Measurements from ENCODE around the gene SMPD3.
A peak's percentile ranks its signal among the peaks of the same experiment; 100 is the strongest.
"Not testable (repeated sequence)": the region's sequence is repeated elsewhere in the genome, so short reads cannot be mapped to it uniquely, and the experiment has no call there.

Gene SMPD3

DNA sequence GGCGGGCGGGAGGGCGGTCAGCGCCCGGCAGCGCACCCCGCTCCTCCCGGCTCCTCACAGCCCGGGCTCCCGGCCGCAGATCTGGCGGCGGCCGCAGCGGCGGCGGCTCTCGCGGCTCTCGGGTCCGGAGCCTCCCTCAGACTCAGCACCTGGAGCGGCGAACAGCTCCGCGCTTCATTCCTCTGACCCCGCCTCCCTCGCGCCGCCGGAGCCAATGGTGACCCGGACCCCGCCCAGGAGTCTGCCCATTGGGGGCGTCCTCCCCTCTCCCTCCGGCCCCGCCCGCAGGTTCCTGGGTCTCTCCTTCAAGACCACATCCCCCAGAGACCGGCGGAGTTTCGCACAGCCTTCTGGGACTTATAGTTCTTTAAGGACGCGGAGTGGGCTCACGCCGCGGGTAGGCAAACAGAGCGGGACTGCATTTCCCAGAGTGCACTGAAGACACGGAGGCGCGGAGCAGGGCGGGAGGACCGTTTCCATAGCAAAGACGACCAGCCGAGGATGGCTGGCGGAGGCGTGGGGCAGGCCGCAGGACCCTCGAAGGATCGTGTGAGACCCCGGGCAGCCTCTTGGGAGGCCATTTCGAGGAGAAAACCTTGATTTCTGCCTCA is at the start of gene SMPD3:
SMPD3 (minus strand) TSS at position 149 of the 611 bp plus-strand sequence. CDS start 76,327 bp downstream, outside the sequence.
- DNase-seq: peak; percentile 99
- Mint-ChIP-seq H3K27ac (peak within 1 kb of the TSS; percentile 72), H3K36me3 (no peaks in the 10 kb centered on the region), H3K27me3 (peaks cover 61% of the 10 kb centered on the region), H3K9me3 (no peaks in the 10 kb centered on the region), H3K4me3 (peak within 1 kb of the TSS; percentile 65), H3K4me1 (peaks cover 18% of the 10 kb centered on the region)
- CTCF ChIA-PET: interaction anchor here (0.6 kb wide), 1 partner anchor 675 kb away, joined by 3 read pairs; no protein-coding TSS in a partner anchor

DNA sequence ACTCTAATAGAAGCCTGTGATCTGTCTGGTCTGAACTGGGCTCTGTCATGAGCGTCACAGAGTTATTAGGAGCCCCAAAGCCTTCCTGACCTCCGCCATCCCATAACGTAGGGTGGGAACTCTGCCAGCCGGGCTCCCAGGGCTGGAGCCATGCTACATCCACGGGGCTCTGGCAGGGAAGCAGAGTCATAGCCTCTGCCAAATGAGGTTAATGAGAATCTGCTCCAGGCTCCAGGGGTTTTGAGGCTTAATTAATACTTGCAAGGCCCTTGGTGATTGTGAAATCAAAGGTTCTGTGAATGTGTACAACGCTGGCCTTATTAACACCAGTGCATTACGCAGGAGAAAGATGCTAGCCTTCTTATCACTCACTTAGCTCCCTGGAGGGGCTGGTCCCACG is 48.4 kb upstream of the SMPD3 start:
- CTCF ChIA-PET: no interaction called here
- no peak overlapping the region for H3K27ac Mint-ChIP-seq
- H3K4me3 Mint-ChIP-seq: no peak overlapping the region
- H3K27me3 Mint-ChIP-seq: peaks cover 29% of the 10 kb centered on the region
- DNase-seq: no peak
- H3K4me1 Mint-ChIP-seq: no peaks in the 10 kb centered on the region
- no peaks in the 10 kb centered on the region for H3K9me3 Mint-ChIP-seq
- H3K36me3 Mint-ChIP-seq: no peaks in the 10 kb centered on the region

DNA sequence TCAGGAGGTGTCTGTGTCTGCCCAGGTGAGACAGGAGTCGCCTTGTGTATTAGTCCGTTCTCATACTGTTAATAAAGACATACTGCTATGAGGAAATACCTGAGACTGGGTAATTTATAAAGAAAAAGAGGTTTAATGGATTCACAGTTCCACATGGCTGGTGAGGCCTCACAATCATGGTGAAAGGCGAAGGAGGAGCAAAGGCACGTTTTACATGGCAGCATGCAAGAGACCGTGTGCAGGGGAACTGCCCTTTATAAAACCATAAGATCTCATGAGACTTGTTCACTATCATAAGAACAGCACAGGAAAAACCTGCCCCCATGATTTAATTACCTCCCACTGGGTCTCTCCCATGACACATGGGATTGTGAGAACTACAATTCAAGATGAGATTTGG is 46.0 kb upstream of the SMPD3 start:
- H3K4me1 Mint-ChIP-seq, H3K36me3 Mint-ChIP-seq, DNase-seq, H3K4me3 Mint-ChIP-seq, H3K27ac Mint-ChIP-seq, H3K9me3 Mint-ChIP-seq: not testable (repeated sequence)
- CTCF ChIA-PET: interaction anchor here (0.7 kb wide), 1 partner anchor 121 kb away, joined by 3 read pairs; no protein-coding TSS in a partner anchor
- peaks cover 25% of the 10 kb centered on the region for H3K27me3 Mint-ChIP-seq

DNA sequence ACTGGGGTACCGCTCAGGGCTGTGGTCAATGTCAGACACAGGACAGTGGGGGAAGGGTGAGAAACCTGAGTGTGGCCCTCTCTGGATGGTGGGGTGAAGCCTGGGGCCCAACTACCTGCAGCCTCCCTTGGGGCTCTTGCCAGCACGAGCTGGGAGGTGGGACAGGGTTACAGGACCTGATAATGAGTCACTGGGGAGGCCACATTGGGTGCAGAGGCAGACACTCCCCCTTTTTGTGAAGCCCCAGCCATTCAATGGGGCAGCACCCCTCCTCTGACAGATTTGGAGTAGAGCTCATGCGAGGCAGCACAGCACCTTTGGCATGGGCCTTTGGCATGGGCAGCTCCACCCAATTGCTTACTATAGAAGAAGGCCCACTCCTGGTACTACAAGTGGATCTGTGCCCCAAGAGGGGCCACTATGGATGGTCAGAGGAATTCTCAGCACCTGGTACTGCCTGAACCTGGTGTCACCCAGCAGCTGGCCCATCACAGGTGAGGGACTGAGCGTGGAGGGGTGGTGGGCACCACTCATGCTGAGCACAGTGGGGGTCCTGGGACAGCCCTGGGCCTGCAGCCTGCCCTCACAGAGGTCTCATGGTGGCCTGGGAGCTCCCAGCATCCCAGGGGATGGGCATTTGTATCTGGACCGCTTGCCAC is 45.2 kb upstream of the SMPD3 start:
- no peaks in the 10 kb centered on the region for H3K4me1 Mint-ChIP-seq
- DNase-seq: no peak
- no peak overlapping the region for H3K27ac Mint-ChIP-seq
- CTCF ChIA-PET: interaction anchor here (0.6 kb wide), 1 partner anchor 154 kb away, joined by 3 read pairs; no protein-coding TSS in a partner anchor
- no peaks in the 10 kb centered on the region for H3K9me3 Mint-ChIP-seq
- no peak overlapping the region for H3K4me3 Mint-ChIP-seq
- peaks cover 26% of the 10 kb centered on the region for H3K27me3 Mint-ChIP-seq
- H3K36me3 Mint-ChIP-seq: no peaks in the 10 kb centered on the region

DNA sequence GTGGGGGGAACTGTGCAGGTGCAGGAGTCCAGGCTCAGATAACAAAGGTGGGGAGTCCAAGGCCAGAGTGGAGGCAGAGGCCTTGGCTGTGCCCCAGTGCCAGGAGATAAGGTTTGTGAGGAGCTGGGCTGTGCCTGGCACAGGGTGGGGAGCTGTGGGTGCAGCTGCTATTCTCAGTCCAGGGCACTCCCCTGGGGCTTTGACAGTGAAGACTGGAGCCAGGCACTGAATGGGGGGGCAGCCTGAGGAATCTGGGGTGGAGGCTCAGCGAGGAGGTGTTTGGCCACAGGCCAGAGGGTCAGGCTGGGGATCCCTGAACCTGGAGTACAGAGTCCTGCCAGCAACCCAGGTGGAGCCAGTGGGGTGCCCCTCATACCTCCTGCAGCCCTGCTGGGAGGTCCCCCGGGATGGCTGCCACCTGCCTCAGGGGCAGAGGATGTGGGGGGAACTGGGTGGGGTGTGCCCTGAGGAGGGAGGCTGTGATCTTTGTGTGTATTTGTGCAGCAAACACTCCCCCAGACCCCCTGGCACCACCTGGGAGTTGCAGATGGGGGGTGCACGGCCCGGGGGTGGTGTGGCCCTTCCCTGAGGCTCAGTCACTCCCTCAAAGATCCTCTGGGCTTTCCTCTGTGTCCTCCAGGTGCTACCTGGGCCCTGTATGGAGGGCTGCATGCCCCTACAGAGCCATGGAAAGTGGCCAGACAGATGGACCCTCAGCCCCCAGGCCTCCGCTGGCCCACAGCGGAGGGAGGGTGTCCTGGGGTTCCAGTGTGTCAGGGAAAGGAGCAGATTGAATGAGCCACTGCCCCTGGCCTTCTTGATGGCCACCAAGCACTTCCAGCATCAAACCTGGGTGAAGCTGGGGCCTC is 44.5 kb upstream of the SMPD3 start:
- Mint-ChIP-seq H3K4me3 (no peak overlapping the region), H3K4me1 (no peaks in the 10 kb centered on the region), H3K9me3 (no peaks in the 10 kb centered on the region), H3K27ac (no peak overlapping the region), H3K36me3 (no peaks in the 10 kb centered on the region), H3K27me3 (peaks cover 31% of the 10 kb centered on the region)
- DNase-seq: no peak
- CTCF ChIA-PET: no interaction called here

DNA sequence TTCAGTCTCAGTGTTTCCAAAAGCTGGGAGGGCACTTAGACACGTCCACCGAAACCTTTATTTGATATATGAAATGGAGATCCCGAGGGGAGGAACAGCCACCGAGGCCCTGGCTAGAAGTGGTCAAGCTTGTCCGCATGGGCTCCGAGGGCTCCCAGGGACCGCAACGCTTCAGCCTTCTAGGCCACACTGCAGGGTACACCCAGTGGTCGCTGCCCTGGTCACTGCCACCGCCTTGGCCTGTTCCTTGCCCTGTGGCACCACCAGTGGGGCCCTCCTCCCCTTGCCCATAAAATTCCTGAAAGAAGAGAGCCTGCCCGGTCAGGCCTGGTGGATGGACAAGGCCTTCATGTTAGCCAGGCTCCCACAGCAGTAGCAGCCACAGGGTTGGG is 43.8 kb upstream of the SMPD3 start:
- no peak overlapping the region for H3K27ac Mint-ChIP-seq
- no peak overlapping the region for H3K4me3 Mint-ChIP-seq
- peaks cover 32% of the 10 kb centered on the region for H3K27me3 Mint-ChIP-seq
- no peak for DNase-seq
- CTCF ChIA-PET: no interaction called here
- no peaks in the 10 kb centered on the region for H3K9me3 Mint-ChIP-seq
- H3K4me1 Mint-ChIP-seq: no peaks in the 10 kb centered on the region
- no peaks in the 10 kb centered on the region for H3K36me3 Mint-ChIP-seq

DNA sequence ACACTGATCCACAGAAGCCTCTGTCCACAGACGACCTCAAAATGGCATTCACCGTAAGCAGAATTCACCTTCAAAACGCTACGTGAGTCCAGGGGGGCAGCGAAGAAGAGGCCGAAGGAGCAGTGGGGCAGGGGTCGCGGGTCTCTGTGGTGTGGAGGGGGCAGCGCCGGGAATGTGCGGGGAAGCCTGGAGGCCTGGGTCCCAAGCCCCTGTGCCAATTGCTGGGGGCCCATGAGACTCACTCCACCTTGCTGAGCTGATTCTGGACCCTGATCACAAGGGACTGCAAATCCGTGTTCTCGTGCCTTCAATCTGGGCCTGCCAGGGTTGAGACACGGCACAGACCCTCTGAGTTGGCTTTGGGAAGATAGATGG is 43.3 kb upstream of the SMPD3 start:
- DNase-seq: no peak
- CTCF ChIA-PET: no interaction called here
- H3K27ac Mint-ChIP-seq: no peak overlapping the region

DNA sequence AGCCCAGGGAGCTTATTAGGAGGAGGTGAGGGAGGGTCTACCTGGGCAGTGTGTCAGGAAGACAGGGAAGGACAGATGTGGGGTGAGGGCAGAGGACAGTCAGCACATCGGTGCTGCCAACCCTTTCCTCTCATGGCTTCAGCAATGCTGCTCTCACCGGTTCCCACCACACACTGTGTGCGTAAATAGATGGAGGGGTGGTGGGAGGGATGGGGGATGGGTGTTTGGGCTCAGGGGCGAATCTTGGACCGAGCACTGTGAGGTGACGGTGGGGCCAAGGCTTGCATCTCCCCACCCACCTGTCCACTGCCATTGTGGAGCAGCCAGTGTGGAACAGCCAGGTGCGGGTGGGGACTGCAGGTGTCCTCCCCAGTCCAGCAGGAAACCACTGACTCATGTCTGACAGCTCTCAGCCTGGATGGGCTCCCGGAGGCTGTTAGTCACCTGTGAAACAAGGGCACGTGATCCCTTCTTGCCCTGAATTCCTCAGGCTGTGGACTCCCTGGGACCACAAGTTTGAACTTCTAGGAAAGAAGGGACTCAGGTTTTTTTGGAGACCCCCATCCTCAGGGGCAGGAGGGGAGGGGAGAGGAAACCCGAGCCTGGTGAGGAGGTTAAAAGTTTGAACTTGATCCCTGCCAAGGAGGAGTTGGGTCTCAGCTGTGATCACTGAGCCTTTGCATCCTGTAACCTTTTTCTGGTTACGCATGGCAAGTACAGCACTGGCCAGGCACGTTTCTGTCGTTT is 42.7 kb upstream of the SMPD3 start:
- Mint-ChIP-seq H3K4me3 (no peak overlapping the region), H3K4me1 (no peaks in the 10 kb centered on the region)
- CTCF ChIA-PET: no interaction called here

More for the DNA sequence above, 43.3 kb upstream of the SMPD3 start:
- Mint-ChIP-seq H3K4me3 (no peak overlapping the region), H3K36me3 (no peaks in the 10 kb centered on the region), H3K27me3 (peaks cover 36% of the 10 kb centered on the region), H3K9me3 (no peaks in the 10 kb centered on the region), H3K4me1 (no peaks in the 10 kb centered on the region)

DNA sequence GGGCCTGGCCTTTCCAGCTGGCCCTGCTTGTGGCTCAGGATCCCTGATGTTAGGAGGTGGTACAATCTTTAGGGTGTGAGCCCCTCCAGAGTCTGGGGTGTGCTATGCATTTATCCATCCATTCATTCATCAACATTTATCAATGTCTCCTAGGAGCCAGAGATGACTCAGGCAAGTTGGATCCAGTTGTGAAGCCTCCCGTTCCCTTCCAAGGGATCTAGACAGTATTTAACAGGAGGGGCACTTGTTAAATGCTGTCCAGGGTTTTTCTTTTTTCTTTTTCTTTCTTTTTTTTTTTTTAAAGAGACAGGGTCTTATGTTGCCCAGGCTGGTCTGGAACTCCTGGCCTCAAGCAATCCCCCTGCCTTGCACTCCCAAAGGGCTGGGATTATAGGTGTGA is 42.0 kb upstream of the SMPD3 start:
- Mint-ChIP-seq H3K27me3 (peaks cover 44% of the 10 kb centered on the region), H3K4me1 (no peaks in the 10 kb centered on the region), H3K9me3 (no peaks in the 10 kb centered on the region), H3K36me3 (no peaks in the 10 kb centered on the region), H3K4me3 (no peak overlapping the region), H3K27ac (no peak overlapping the region)
- CTCF ChIA-PET: no interaction called here
- DNase-seq: no peak

More for the DNA sequence above, 42.7 kb upstream of the SMPD3 start:
- Mint-ChIP-seq H3K27me3 (peaks cover 39% of the 10 kb centered on the region), H3K36me3 (no peaks in the 10 kb centered on the region), H3K27ac (no peak overlapping the region), H3K9me3 (no peaks in the 10 kb centered on the region)
- DNase-seq: no peak

DNA sequence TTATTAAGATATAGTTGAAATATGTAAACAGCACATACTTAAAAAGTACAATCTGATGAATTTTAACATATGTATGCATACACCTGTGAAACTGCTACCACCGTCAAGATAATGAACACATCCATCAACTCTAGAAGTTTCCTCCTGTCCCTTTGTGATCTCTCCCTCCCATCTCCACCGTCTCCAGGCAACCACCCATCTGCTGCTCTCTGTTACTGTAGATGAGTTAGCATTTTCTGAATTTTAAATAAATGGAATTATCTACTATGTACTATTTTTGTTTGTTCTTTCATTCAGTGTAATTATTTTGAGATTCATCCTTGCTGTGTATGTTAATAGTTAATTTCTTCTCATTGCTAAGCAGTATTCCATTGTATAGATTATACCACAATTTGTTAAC is 40.2 kb upstream of the SMPD3 start:
- Mint-ChIP-seq H3K27ac (no peak overlapping the region), H3K4me3 (no peak overlapping the region), H3K4me1 (no peaks in the 10 kb centered on the region), H3K9me3 (no peaks in the 10 kb centered on the region), H3K36me3 (no peaks in the 10 kb centered on the region), H3K27me3 (peaks cover 44% of the 10 kb centered on the region)
- CTCF ChIA-PET: interaction anchor here (0.5 kb wide), 1 partner anchor 636 kb away, joined by 4 read pairs; no protein-coding TSS in a partner anchor
- no peak for DNase-seq

DNA sequence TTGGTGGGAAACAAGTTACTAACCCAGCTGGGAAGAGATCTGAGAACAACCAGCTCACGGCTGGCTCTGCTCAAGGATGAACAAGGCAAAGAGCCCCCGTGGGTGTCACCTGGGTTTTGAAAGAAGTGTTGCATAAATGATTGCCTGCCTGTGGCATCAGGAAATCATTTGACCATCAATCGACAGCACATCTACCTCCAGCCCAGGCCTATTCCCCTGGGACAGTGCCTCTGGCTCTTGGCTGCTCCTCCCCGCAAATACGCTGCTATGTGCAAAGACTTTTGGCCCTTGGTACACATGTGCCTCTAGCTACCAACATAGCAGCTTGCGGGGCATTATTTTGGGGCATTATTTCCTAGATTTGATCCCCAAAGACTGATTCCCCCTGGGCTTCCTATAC is 39.4 kb upstream of the SMPD3 start:
- Mint-ChIP-seq H3K36me3 (no peaks in the 10 kb centered on the region), H3K27ac (no peak overlapping the region), H3K4me1 (no peaks in the 10 kb centered on the region), H3K9me3 (no peaks in the 10 kb centered on the region), H3K27me3 (peaks cover 39% of the 10 kb centered on the region), H3K4me3 (no peak overlapping the region)
- no peak for DNase-seq
- CTCF ChIA-PET: interaction anchor here (1.8 kb wide), 1 partner anchor 33 kb away, joined by 7 read pairs; no protein-coding TSS in a partner anchor

DNA sequence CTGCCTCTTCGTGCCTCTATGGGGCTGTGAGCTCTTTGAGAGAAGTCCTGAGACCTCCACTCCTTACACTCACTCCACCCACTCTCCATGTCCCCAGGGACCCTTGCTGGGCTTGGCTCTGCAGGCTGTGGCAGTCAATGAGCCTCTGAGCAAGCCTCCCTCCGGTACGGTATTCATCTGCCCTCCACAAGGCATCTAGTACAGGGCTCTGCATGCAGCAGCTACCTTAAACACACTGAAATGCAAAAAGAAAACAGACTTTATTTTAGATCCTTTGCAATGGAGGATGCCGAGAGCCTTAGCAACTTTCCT is 38.9 kb upstream of the SMPD3 start:
- Mint-ChIP-seq H3K9me3 (no peaks in the 10 kb centered on the region), H3K36me3 (no peaks in the 10 kb centered on the region), H3K4me3 (no peak overlapping the region), H3K4me1 (no peaks in the 10 kb centered on the region), H3K27me3 (peaks cover 44% of the 10 kb centered on the region), H3K27ac (no peak overlapping the region)
- no peak for DNase-seq
- CTCF ChIA-PET: interaction anchor here (1.8 kb wide), 1 partner anchor 34 kb away, joined by 7 read pairs; no protein-coding TSS in a partner anchor

DNA sequence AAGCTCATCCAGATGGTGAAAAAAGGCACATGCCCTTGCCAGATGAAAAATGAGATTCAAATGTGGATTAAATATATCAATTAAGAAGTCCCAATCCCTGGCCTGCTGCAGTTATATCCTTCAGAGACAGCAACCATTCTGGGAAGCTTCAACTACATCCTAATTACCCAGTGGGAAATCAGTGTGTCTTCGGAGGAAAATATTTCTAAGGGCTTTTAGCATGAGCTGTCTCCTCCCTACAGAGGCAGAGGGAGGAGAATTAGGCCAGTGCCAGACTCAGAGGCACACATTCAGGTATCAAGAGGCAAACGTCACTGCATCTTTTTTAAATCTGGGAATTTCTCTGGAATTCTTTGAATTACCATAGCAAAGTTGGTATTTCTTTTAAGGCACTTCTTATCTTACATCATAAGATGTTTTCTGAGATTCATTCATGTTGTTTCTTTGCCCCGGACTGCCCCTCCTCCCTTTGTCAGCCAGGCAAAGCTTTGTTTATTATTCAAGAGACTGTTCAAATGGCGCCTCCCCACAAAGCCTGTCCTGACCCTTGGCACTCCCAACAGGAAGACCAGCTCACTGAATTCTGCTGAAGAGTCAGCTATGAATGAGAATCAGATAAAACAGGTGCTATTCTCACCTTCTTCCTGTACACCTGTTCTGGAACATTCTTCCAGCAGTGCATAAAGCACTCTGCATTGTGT is 38.3 kb upstream of the SMPD3 start:
- no peaks in the 10 kb centered on the region for H3K4me1 Mint-ChIP-seq
- no peaks in the 10 kb centered on the region for H3K36me3 Mint-ChIP-seq
- H3K4me3 Mint-ChIP-seq: no peak overlapping the region
- CTCF ChIA-PET: interaction anchor here (0.6 to 1.8 kb wide), 2 partner anchors 34 to 625 kb away, joined by 3 to 7 read pairs; no protein-coding TSS in a partner anchor
- no peaks in the 10 kb centered on the region for H3K9me3 Mint-ChIP-seq
- no peak for DNase-seq
- H3K27ac Mint-ChIP-seq: no peak overlapping the region
- H3K27me3 Mint-ChIP-seq: peaks cover 43% of the 10 kb centered on the region

Measured in activated naive CD4-positive, alpha-beta T cell treated with anti-CD3 and anti-CD28 coated beads, Interleukin-2, amount 10 ng/mL, durations not matched to agents 7 days and 5 days (primary cell).